Measurements from ENCODE around the gene LARP7. TPM values are rescaled to one million over a fixed set of nuclear protein-coding genes. Genes with fewer than 3 reads are reported as not detected.
A peak's percentile ranks its signal among the peaks of the same experiment; 100 is the strongest.
"Not testable (repeated sequence)": the region's sequence is repeated elsewhere in the genome, so short reads cannot be mapped to it uniquely, and the experiment has no call there.

LARP7 gene
- total RNA-seq, 1 donor from 2014 or later = 154 TPM

GRCh38 chr4:112704322-112704721, 67.4 kb downstream of the LARP7 start:
- Histone ChIP-seq H3K27ac (no peak overlapping the region), H4K20me1 (ENCODE audit: low read depth) (no peaks in the 10 kb centered on the region), H2AFZ (replicated peaks) (peak overlapping the region; percentile 88), H3K79me2 (ENCODE audit: low read depth) (peaks cover 57% of the 10 kb centered on the region), H3K27me3 (no peaks in the 10 kb centered on the region), H3K4me1 (peaks cover 40% of the 10 kb centered on the region), H3K4me3 (peak overlapping the region; percentile 85), H3K36me3 (no peaks in the 10 kb centered on the region), H3F3A (ENCODE audit: low read depth) (peaks cover 40% of the 10 kb centered on the region), H3K4me2 (peak overlapping the region; percentile 96), H3K9me3 (ENCODE audit: low read depth) (no peaks in the 10 kb centered on the region), H3K9ac (no peak overlapping the region)
- Mint-ChIP-seq H3K4me1 (peaks cover 15% of the 10 kb centered on the region), H3K27ac (no peak overlapping the region), H3K36me3 (no peaks in the 10 kb centered on the region), H3K9me3 (no peaks in the 10 kb centered on the region), H3K27me3 (ENCODE audit: insufficient read depth, low read depth) (peaks cover 19% of the 10 kb centered on the region), H3K4me3 (peak overlapping the region; percentile 90)
- DNase-seq (ENCODE audit: low spot score) = no peak
- TF ChIP-seq CTCF (IDR thresholded peaks at IDR 0.05) = no peak
- no peak for TF ChIP-seq EZH2phosphoT487 (IDR thresholded peaks at IDR 0.05)
- TF ChIP-seq EZH2 (IDR thresholded peaks at IDR 0.05) = no peak

- no peak overlapping the region for H3K27ac Mint-ChIP-seq
- peaks cover 42% of the 10 kb centered on the region for H3K4me1 ChIP-seq
- H3K4me3 Mint-ChIP-seq = peak overlapping the region; percentile 90
- peaks cover 19% of the 10 kb centered on the region for H3K27me3 Mint-ChIP-seq (ENCODE audit: insufficient read depth, low read depth)
- peak overlapping the region; percentile 88 for H2AFZ ChIP-seq (replicated peaks)
- TF ChIP-seq EZH2phosphoT487 (IDR thresholded peaks at IDR 0.05) (no peak), EZH2 (IDR thresholded peaks at IDR 0.05) (no peak), CTCF (IDR thresholded peaks at IDR 0.05) (no peak)
- DNase-seq (ENCODE audit: low spot score) = peak; percentile 72
- no peak overlapping the region for H3K9ac ChIP-seq
- H3K27me3 ChIP-seq = no peaks in the 10 kb centered on the region
- no peaks in the 10 kb centered on the region for H4K20me1 ChIP-seq (ENCODE audit: low read depth)
- H3K36me3 ChIP-seq = no peaks in the 10 kb centered on the region
- H3K9me3 ChIP-seq (ENCODE audit: low read depth) = no peaks in the 10 kb centered on the region
- peaks cover 40% of the 10 kb centered on the region for H3F3A ChIP-seq (ENCODE audit: low read depth)
- H3K27ac ChIP-seq = peak overlapping the region; percentile 56
- peaks cover 66% of the 10 kb centered on the region for H3K79me2 ChIP-seq (ENCODE audit: low read depth)
- H3K4me2 ChIP-seq = peak overlapping the region; percentile 96
- no peaks in the 10 kb centered on the region for H3K9me3 Mint-ChIP-seq
- no peaks in the 10 kb centered on the region for H3K36me3 Mint-ChIP-seq
- H3K4me3 ChIP-seq = peak overlapping the region; percentile 85
- H3K4me1 Mint-ChIP-seq = peaks cover 15% of the 10 kb centered on the region
Observed at GRCh38 chr4:112704991-112705845, 68.3 kb downstream of the LARP7 start.

- Histone ChIP-seq H3K4me3 (peak overlapping the region; percentile 89), H3K4me2 (peak overlapping the region; percentile 96), H2AFZ (replicated peaks) (peak overlapping the region; percentile 89), H3K9ac (peak overlapping the region; percentile 23), H3F3A (ENCODE audit: low read depth) (peaks cover 40% of the 10 kb centered on the region), H3K4me1 (peaks cover 42% of the 10 kb centered on the region), H3K27ac (peak overlapping the region; percentile 90), H3K79me2 (ENCODE audit: low read depth) (peaks cover 76% of the 10 kb centered on the region)
- H4K20me1 ChIP-seq (ENCODE audit: low read depth); H3K9me3 ChIP-seq (ENCODE audit: low read depth); H3K36me3 Mint-ChIP-seq; H3K36me3 ChIP-seq; H3K9me3 Mint-ChIP-seq; H3K27me3 ChIP-seq: not testable (repeated sequence)
- Mint-ChIP-seq H3K4me3 (peak overlapping the region; percentile 97), H3K4me1 (peaks cover 15% of the 10 kb centered on the region), H3K27ac (peak overlapping the region; percentile 39), H3K27me3 (ENCODE audit: insufficient read depth, low read depth) (peaks cover 19% of the 10 kb centered on the region)
- DNase-seq (ENCODE audit: low spot score) = peak; percentile 62
Observed at GRCh38 chr4:112705891-112706839, 69.2 kb downstream of the LARP7 start.
